ENCODE data around the gene CALN1. TPM values are rescaled to one million over a fixed set of nuclear protein-coding genes. Genes with fewer than 3 reads are reported as not detected.

CALN1 gene
- total RNA-seq, 4 donors from 2014 or later = under 0.01 to 0.06 TPM; not detected in 2

- intact Hi-C loops (cut with DNase I) = no loop called here
- no peak overlapping the region for H3K27ac ChIP-seq (replicated peaks in 1 of 4)
- TF ChIP-seq CTCF (IDR thresholded peaks at IDR 0.05) (no peak), POLR2AphosphoS5 (IDR thresholded peaks at IDR 0.05) (no peak), POLR2A (IDR thresholded peaks at IDR 0.05; ENCODE audit: low read depth) (no peak), EP300 (IDR thresholded peaks at IDR 0.05) (no peak)
- H3K36me3 ChIP-seq = no peaks in the 10 kb centered on the region
- no peak for DNase-seq (ENCODE audit: extremely low spot score)
- H3K27me3 ChIP-seq = peaks cover 0 to 10% (median 0%) of the 10 kb centered on the region in 4 donors
- no peak overlapping the region for H3K4me3 ChIP-seq
- no peaks in the 10 kb centered on the region for H3K9me3 ChIP-seq
- H3K4me1 ChIP-seq = peaks cover 0 to 9% (median 5%) of the 10 kb centered on the region in 4 donors
- 73% methylated on average over 7 of the region's 7 CpGs for WGBS
Measured at GRCh38 chr7:72430531-72430930, 18.4 kb upstream of the CALN1 start.

GRCh38 chr7:72429316-72429715, 17.2 kb upstream of the CALN1 start:
- H3K4me1 ChIP-seq = no peaks in the 10 kb centered on the region
- no peaks in the 10 kb centered on the region for H3K9me3 ChIP-seq
- peaks cover 0 to 10% (median 0%) of the 10 kb centered on the region in 4 donors for H3K27me3 ChIP-seq
- 70% methylated on average over 5 of the region's 5 CpGs for WGBS
- intact Hi-C loops (cut with DNase I) = no loop called here
- no peak for TF ChIP-seq CTCF (IDR thresholded peaks at IDR 0.05)
- TF ChIP-seq EP300 (IDR thresholded peaks at IDR 0.05) = no peak
- no peak for TF ChIP-seq POLR2AphosphoS5 (IDR thresholded peaks at IDR 0.05)
- TF ChIP-seq POLR2A (IDR thresholded peaks at IDR 0.05; ENCODE audit: low read depth) = no peak
- DNase-seq (ENCODE audit: extremely low spot score) = no peak
- no peak overlapping the region for H3K27ac ChIP-seq (replicated peaks in 1 of 4)
- no peaks in the 10 kb centered on the region for H3K36me3 ChIP-seq
- no peak overlapping the region for H3K4me3 ChIP-seq

- Histone ChIP-seq H3K4me3 (no peak overlapping the region), H3K4me1 (no peaks in the 10 kb centered on the region), H3K9me3 (peaks cover 0 to 13% (median 6%) of the 10 kb centered on the region in 4 donors), H3K27me3 (no peaks in the 10 kb centered on the region), H3K27ac (replicated peaks in 1 of 4) (no peak overlapping the region), H3K36me3 (no peaks in the 10 kb centered on the region)
- TF ChIP-seq CTCF (IDR thresholded peaks at IDR 0.05) (no peak), POLR2AphosphoS5 (IDR thresholded peaks at IDR 0.05) (no peak), EP300 (IDR thresholded peaks at IDR 0.05) (no peak)
- no peak for DNase-seq (ENCODE audit: extremely low spot score)
- intact Hi-C loops (cut with DNase I) = no loop called here
- 89% methylated on average over 8 of the region's 8 CpGs for WGBS
Measured at GRCh38 chr7:72416846-72417245, 4.7 kb upstream of the CALN1 start.

GRCh38 chr7:72415586-72415985, 3.4 kb upstream of the CALN1 start:
- no peaks in the 10 kb centered on the region for H3K4me1 ChIP-seq
- H3K27ac ChIP-seq (replicated peaks in 1 of 4) = no peak overlapping the region
- WGBS = 86% methylated on average over 7 of the region's 11 CpGs
- no peak for TF ChIP-seq EP300 (IDR thresholded peaks at IDR 0.05)
- TF ChIP-seq POLR2A (IDR thresholded peaks at IDR 0.05; ENCODE audit: low read depth) = no peak
- TF ChIP-seq CTCF (IDR thresholded peaks at IDR 0.05) = no peak
- TF ChIP-seq POLR2AphosphoS5 (IDR thresholded peaks at IDR 0.05) = no peak
- no peak overlapping the region for H3K4me3 ChIP-seq
- no peak for DNase-seq (ENCODE audit: extremely low spot score)
- H3K36me3 ChIP-seq = no peaks in the 10 kb centered on the region
- H3K9me3 ChIP-seq = peaks cover 0 to 13% (median 6%) of the 10 kb centered on the region in 4 donors
- no peaks in the 10 kb centered on the region for H3K27me3 ChIP-seq
- intact Hi-C loops (cut with DNase I) = no loop called here

- no peaks in the 10 kb centered on the region for H3K4me1 ChIP-seq
- no peaks in the 10 kb centered on the region for H3K9me3 ChIP-seq
- DNase-seq (ENCODE audit: extremely low spot score) = no peak
- 92% methylated on average over 9 of the region's 9 CpGs for WGBS
- H3K36me3 ChIP-seq = no peaks in the 10 kb centered on the region
- TF ChIP-seq EP300 (IDR thresholded peaks at IDR 0.05) (no peak), POLR2AphosphoS5 (IDR thresholded peaks at IDR 0.05) (no peak), CTCF (IDR thresholded peaks at IDR 0.05) (no peak), POLR2A (IDR thresholded peaks at IDR 0.05; ENCODE audit: low read depth) (no peak)
- H3K27ac ChIP-seq (replicated peaks in 1 of 4) = no peak overlapping the region
- intact Hi-C loops (cut with DNase I) = no loop called here
- no peak overlapping the region for H3K4me3 ChIP-seq
- H3K27me3 ChIP-seq = no peaks in the 10 kb centered on the region
Measured at GRCh38 chr7:72413886-72414285, 1.7 kb upstream of the CALN1 start.
